Coronary artery (tissue), 2 donors: ENCODE data around the gene SLC22A5.

ENCODE experiments used
- DNase-seq: peaks from one replicate; pipeline ENCODE4 v3.0.0-alpha.2; 2017; ENCODE audit warnings: low spot score
- H3K27ac ChIP-seq, 2 donors: fragments of 200-600 bp; sonication (generic); one replicate each; pipeline ENCODE4 v1.5.1; 2016 to 2019
- H3K4me3 ChIP-seq: fragments of 200-600 bp; sonication (generic); 2 replicates; pipeline ENCODE4 v1.5.1; 2016; ENCODE audit warnings: mild to moderate bottlenecking, moderate library complexity
- CTCF ChIP-seq: fragments of 200-600 bp; sonication (generic); IDR thresholded peaks from one replicate; pipeline ENCODE4 v1.5.1; 2019; ENCODE audit warnings: antibody characterized with exemption

SLC22A5 gene

GRCh38 chr5:132386644-132387286 is 17.3 kb downstream of the SLC22A5 start:
- peak; percentile 81 for TF ChIP-seq CTCF
- Histone ChIP-seq H3K4me3 (no peak overlapping the region), H3K27ac (peak overlapping the region; percentile 73 to 89)
- DNase-seq: peak; percentile 81

- peak; percentile 80 for DNase-seq
- no peak overlapping the region for H3K4me3 ChIP-seq
Observed at GRCh38 chr5:132387640-132388117, 18.2 kb downstream of the SLC22A5 start.

GRCh38 chr5:132388244-132389050 is 18.9 kb downstream of the SLC22A5 start:
- peak overlapping the region; percentile 73 to 89 for H3K27ac ChIP-seq
- no peak for TF ChIP-seq CTCF
- no peak overlapping the region for H3K4me3 ChIP-seq
- peak; percentile 72 for DNase-seq

More at GRCh38 chr5:132387640-132388117, 18.2 kb downstream of the SLC22A5 start:
- H3K27ac ChIP-seq: peak overlapping the region; percentile 73 to 89
- TF ChIP-seq CTCF: no peak

GRCh38 chr5:132389051-132389331 is 19.5 kb downstream of the SLC22A5 start:
- H3K4me3 ChIP-seq: no peak overlapping the region
- TF ChIP-seq CTCF: no peak
- no peak for DNase-seq
- peak overlapping the region; percentile 73 to 89 for H3K27ac ChIP-seq

- no peak overlapping the region for H3K4me3 ChIP-seq
- TF ChIP-seq CTCF: no peak
- peak overlapping the region; percentile 73 to 89 for H3K27ac ChIP-seq
- DNase-seq: peak; percentile 79
Observed at GRCh38 chr5:132389585-132390286, 20.2 kb downstream of the SLC22A5 start.

- no peak overlapping the region for H3K27ac ChIP-seq
- peak; percentile 45 for DNase-seq
- TF ChIP-seq CTCF: no peak
Observed at GRCh38 chr5:132391247-132391646, 21.7 kb downstream of the SLC22A5 start.

More at GRCh38 chr5:132391247-132391646, 21.7 kb downstream of the SLC22A5 start:
- H3K4me3 ChIP-seq: no peak overlapping the region
